ENCODE data around the gene JAKMIP1. TPM values are rescaled to one million over a fixed set of nuclear protein-coding genes. Genes with fewer than 3 reads are reported as not detected.
A peak's percentile ranks its signal among the peaks of the same experiment; 100 is the strongest.
"Not testable (repeated sequence)": the region's sequence is repeated elsewhere in the genome, so short reads cannot be mapped to it uniquely, and the experiment has no call there.

JAKMIP1 gene
- total RNA-seq, 8 experiments from 2014 or later: 1.0 to 10.8 (median 7.6) TPM; not detected in 3

DNA sequence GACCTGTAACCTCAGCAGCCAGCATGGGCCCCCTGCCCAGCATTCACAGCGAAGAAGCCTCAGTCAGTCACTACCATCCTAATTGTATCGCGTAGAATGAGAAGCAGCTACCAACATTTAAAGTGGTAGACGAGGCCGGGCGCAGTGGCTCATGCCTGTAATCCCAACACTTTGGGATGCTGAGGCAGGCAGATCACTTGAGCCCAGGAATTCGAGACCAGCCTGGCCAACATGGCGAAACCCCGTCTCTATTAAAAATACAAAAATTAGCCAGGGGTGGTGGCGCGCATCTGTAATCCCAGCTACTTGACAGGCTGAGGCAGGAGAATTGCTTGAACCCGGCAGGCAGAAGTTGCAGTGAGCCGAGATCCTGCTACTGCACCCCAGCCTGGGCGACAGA is 59.3 kb downstream of the JAKMIP1 start:
- not testable (repeated sequence) for H3K27ac ChIP-seq; H3K4me3 ChIP-seq; ATAC-seq (replicated peaks in 6 of 8); H3K4me1 ChIP-seq (replicated peaks in 1 of 2)
- in situ Hi-C loops (cut with MboI; ENCODE audit: low pct_unique_long_range_greater_than_20kb in 2 of 9, low sequenced_read_pairs in 9 of 9, unreplicated experiment in 9 of 9): loop anchor here in 1 of 9 experiments (25.0 kb wide), 1 partner anchor 96 kb away; no protein-coding TSS in a partner anchor
- 26 to 95% (median 80%) methylated on average over 1 to 11 of the region's 14 CpGs; no CpG with 5 or more reads in 3 of the 10 experiments for WGBS, 10 experiments

DNA sequence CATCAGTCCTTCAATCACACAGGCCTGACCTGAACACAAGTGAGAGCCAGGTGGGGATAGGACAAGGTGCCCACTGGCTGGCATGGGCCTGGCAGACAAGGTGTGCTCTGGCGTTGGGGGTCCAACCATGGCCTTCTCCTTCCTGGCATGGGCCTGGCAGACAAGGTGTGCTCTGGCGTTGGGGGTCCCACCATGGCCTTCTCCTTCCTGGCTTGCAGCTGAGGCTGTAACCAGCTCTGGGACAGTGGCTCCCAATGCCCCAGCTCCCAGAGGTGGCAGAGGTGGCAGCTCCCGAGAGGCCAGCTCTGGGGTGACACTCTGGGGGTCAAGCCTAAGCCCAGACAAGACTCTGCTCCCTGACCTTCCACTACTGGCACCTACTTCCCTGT is 62.6 kb downstream of the JAKMIP1 start:
- no peaks in the 10 kb centered on the region for H3K4me1 ChIP-seq (replicated peaks in 1 of 2)
- no peak for ATAC-seq (replicated peaks in 6 of 8)
- H3K27ac ChIP-seq: no peak overlapping the region
- H3K4me3 ChIP-seq: no peak overlapping the region
- in situ Hi-C loops (cut with MboI; ENCODE audit: low pct_unique_long_range_greater_than_20kb in 2 of 9, low sequenced_read_pairs in 9 of 9, unreplicated experiment in 9 of 9): loop anchor here in 1 of 9 experiments (25.0 kb wide), 1 partner anchor 100 kb away; no protein-coding TSS in a partner anchor
- WGBS, 10 experiments: 0% methylated on average over 2 of the region's 3 CpGs; no CpG with 5 or more reads in 9 of the 10 experiments

DNA sequence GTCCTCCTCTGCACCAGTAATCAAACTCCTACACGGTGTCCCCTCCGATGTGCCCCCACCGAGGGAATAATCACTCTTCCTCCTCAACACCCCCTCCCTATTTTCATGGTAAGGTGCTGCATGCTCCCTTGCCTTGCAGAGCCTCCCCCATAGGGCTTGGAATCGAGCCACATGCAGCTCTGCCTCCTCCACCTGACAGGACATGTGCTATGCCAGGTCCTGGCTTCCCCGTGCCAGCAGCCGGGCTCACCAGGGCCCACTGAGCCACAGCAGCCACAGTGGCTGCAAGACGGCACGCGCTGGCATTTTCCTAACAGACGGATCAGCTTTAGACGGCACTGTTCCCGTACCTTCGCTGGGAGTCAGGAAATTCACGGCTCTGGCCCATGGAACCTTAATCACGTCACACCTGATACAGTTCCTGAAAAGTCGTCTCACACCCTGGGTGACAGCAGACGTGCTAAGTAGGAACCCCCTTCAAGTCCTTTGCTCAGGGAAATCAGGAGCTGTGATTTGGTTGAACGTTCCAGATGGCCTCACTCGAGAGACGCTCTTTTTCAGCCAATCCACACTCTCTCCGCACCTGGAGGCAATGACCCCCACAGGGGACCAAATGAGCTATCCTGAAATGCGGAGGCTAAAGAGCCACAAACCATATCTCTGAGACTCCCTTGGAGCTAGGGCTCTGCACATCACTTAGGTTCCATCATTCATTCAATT is 63.2 kb downstream of the JAKMIP1 start:
- H3K4me1 ChIP-seq (replicated peaks in 1 of 2): no peaks in the 10 kb centered on the region
- ATAC-seq (replicated peaks in 6 of 8): no peak
- WGBS, 10 experiments: 0 to 92% (median 67%) methylated on average over 1 to 6 of the region's 22 CpGs; no CpG with 5 or more reads in 3 of the 10 experiments
- in situ Hi-C loops (cut with MboI; ENCODE audit: low pct_unique_long_range_greater_than_20kb in 2 of 9, low sequenced_read_pairs in 9 of 9, unreplicated experiment in 9 of 9): loop anchor here in 1 of 9 experiments (25.0 kb wide), 1 partner anchor 100 kb away; no protein-coding TSS in a partner anchor
- no peak overlapping the region for H3K4me3 ChIP-seq
- H3K27ac ChIP-seq: no peak overlapping the region

DNA sequence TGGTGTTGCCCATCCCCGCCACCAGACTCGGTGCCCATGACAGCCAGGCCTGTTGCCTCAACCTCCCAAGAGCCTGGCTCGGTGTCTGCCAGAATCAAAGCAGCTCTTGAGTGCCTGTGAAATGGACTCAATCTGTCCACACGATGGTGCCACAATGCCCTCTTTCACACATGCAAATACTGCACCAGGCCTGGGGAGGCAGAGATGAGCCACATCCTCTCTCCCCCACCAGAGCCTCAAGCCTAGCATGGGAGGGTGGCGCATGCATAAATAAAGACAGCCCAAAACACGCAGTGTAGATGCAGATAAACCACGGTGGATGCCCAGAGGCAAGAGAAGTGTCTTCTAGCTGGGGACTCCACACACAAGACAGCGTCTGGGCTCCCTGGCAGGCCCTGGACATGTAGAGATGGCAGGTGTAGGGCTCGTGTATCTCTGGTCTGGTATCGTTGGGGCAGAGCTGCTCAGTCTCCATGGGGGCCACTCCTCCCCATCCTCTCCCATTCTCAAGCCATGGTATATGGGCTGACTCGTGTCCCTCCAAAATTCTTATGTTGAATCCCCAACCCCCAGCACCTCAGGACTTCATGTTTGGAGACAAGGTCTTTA is 65.6 kb downstream of the JAKMIP1 start:
- H3K4me1 ChIP-seq (replicated peaks in 1 of 2): no peaks in the 10 kb centered on the region
- in situ Hi-C loops (cut with MboI; ENCODE audit: low pct_unique_long_range_greater_than_20kb in 2 of 9, low sequenced_read_pairs in 9 of 9, unreplicated experiment in 9 of 9): loop anchor here in 1 of 9 experiments (25.0 kb wide), 1 partner anchor 103 kb away; no protein-coding TSS in a partner anchor
- ATAC-seq (replicated peaks in 6 of 8): peak in 3 of 8 experiments; percentile 97 to 98 (median 97)
- H3K4me3 ChIP-seq: no peak overlapping the region
- WGBS, 10 experiments: 38 to 100% (median 72%) methylated on average over 1 to 7 of the region's 11 CpGs; no CpG with 5 or more reads in 4 of the 10 experiments
- no peak overlapping the region for H3K27ac ChIP-seq

DNA sequence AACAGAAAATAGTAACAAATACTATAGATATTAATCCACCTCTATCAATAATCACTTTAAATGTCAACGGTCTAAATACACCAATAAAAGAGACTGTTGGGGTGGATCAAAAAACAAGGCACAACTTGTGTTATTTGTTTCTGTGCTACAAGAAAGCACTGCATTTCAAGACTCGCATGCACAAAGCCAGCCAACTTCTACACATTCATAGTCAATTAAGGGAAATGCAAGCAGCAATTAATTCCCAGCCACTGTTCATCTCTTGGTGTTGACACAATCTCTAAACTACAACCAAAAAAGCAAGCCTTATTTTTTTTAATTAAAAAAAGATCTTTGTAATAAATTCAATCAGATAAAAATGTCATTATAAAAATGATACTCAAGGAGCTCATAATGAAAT is 67.6 kb downstream of the JAKMIP1 start:
- no peak overlapping the region for H3K27ac ChIP-seq
- ATAC-seq (replicated peaks in 6 of 8): no peak
- in situ Hi-C loops (cut with MboI; ENCODE audit: low pct_unique_long_range_greater_than_20kb in 2 of 9, low sequenced_read_pairs in 9 of 9, unreplicated experiment in 9 of 9): loop anchor here in 1 of 9 experiments (25.0 kb wide), 1 partner anchor 105 kb away; no protein-coding TSS in a partner anchor
- no peak overlapping the region for H3K4me3 ChIP-seq
- WGBS, 10 experiments: 0 to 100% (median 57%) methylated on average over 1 to 2 of the region's 2 CpGs
- peaks cover 2 to 7% of the 10 kb centered on the region in 2 donors for H3K4me1 ChIP-seq (replicated peaks in 1 of 2)

DNA sequence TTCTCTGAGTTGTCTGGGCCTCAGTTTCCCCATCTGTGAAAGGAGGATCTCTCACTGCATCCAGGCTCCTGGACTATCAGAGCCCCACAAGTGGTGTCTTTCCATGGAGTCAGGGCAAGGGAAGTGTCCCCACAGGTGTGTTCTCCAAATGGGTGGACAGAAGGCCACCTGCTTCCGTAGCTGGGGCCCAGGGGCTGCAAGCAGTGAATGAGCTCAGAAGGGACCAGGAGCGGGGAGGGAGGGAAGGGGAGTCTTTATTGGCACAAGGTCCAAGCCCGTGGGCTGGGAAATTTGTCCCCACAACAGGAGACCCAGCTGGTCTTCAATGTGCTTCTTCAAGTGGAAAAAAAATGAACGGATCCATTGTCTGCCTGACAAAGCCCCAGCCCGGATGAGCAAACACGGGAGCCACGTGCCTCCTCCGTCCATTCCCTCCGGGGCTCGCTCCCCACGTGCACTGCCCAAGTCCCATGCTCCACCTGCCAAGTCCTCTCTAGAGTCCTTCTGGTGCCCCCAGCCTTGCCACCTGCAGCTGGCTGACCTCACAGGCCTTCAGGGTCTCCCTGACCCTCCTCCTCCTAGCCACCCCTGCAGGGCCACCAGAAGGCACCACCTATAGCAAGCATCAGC is 72.0 kb downstream of the JAKMIP1 start:
- ATAC-seq (replicated peaks in 6 of 8): peak in 5 of 8 experiments; percentile 73 to 92 (median 87)
- WGBS, 10 experiments: 0 to 60% (median 0%) methylated on average over 2 to 4 of the region's 11 CpGs; no CpG with 5 or more reads in 7 of the 10 experiments
- Histone ChIP-seq H3K4me3 (no peak overlapping the region), H3K27ac (peak overlapping the region in 1 of 2 donors; percentile 75), H3K4me1 (replicated peaks in 1 of 2) (peaks cover 2 to 7% of the 10 kb centered on the region in 2 donors)
- in situ Hi-C loops (cut with MboI; ENCODE audit: low pct_unique_long_range_greater_than_20kb in 2 of 9, low sequenced_read_pairs in 9 of 9, unreplicated experiment in 9 of 9): loop anchor here in 1 of 9 experiments (25.0 kb wide), 1 partner anchor 109 kb away; no protein-coding TSS in a partner anchor

DNA sequence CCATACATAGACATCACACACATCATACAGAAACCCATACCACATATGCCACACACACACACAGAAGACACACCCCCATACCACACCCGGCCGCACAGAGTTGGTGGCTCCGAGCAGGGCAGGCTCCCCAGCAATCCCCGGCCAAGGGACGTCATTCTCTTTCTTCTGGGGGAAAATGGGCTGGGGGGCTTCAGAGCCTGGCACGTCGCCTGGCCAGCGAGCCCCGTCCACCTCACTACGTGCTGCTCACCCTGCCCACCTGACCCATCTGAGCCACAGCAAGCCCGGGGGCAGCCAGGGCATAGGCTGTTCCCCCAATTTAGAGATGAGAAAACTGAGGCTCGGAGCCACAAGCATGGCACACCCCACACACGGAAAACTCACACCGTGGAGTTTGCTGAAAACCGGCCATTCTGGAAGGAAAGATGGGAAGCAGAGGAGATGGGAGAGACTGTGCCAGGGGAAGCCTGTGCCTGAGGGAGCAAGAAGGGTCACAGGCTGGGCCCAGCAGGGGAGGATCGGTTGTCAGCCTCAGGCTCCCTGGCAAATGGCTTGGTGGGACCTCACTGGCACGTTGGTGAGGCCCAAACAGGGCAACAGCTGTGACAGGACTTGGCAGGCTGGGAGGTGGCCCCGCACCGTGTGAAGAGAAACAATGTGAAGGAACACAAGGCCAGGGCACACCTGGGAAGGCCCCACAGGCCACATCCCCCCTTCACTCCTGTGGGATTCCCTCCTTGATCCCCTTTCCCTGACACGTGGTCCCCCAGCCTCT is 73.2 kb downstream of the JAKMIP1 start:
- 40 to 100% (median 72%) methylated on average over 1 to 5 of the region's 20 CpGs; no CpG with 5 or more reads in 3 of the 10 experiments for WGBS, 10 experiments
- in situ Hi-C loops (cut with MboI; ENCODE audit: low pct_unique_long_range_greater_than_20kb in 2 of 9, low sequenced_read_pairs in 9 of 9, unreplicated experiment in 9 of 9): loop anchor here in 1 of 9 experiments (25.0 kb wide), 1 partner anchor 110 kb away; no protein-coding TSS in a partner anchor
- no peak for ATAC-seq (replicated peaks in 6 of 8)
- H3K4me1 ChIP-seq (replicated peaks in 1 of 2): peaks cover 2 to 7% of the 10 kb centered on the region in 2 donors
- H3K4me3 ChIP-seq: no peak overlapping the region
- no peak overlapping the region for H3K27ac ChIP-seq

DNA sequence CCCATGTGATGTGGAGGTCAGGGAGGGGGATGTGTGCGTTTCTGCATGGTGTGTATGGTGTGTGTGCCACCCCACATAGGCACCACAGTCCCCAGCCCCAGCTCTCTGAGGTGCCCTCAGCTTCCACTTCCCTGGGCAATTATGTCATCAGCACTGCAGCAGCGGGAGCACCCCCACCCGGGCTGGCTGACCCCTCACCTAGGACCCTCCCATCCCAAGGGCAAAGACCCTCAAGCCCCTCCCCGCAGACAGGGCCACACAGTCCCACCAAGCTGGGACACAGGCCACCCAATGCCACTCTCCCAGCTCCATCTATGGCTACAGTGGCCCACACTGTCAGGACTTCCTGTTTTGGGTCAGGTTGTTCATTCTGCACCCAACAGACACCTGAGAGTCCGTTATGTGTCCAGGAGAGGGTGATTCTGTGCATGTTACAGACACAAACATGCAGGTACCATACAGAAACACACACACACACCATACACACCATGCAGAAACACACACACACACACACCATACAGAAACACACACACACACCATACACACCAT is 75.2 kb downstream of the JAKMIP1 start:
- in situ Hi-C loops (cut with MboI; ENCODE audit: low pct_unique_long_range_greater_than_20kb in 2 of 9, low sequenced_read_pairs in 9 of 9, unreplicated experiment in 9 of 9): loop anchor here in 1 of 9 experiments (25.0 kb wide), 1 partner anchor 112 kb away; no protein-coding TSS in a partner anchor
- 20% methylated on average over 1 of the region's 5 CpGs; no CpG with 5 or more reads in 9 of the 10 experiments for WGBS, 10 experiments
- Histone ChIP-seq H3K4me1 (replicated peaks in 1 of 2) (peaks cover 2 to 7% of the 10 kb centered on the region in 2 donors), H3K4me3 (no peak overlapping the region), H3K27ac (no peak overlapping the region)
- ATAC-seq (replicated peaks in 6 of 8): no peak

DNA sequence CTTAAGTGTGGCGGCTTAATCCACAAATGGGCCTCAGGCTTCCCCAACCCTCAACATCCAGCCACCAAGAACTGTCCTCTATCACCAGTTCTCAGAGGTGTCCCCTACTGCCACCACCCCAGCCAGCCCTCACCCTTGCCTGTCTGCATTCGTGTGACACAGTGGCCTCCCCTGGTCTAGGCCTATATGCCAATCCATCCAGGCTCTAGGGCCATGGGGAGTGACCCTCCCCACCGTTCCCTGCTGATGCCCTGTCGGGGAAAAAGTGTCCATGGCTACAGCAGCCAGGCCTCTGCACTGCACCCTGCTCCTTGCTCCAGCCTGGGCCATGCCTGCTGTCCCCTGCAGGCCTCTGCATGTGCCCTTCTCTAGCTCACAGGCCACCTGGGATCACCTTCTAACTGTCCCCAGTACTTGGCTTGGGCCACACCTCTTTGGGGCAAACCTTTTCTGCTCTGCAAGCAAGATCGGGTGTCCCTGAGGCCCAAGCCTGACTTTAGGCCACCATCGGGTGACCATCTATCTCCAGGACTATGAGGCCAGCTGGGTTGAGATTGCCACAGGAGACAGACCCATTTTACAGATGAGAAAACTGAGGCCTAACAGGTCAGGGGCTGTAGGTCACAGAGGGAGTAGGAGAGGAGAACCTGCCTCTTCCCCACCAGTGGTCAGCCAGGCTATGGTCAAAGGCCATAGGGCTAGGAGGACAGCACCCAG is 75.8 kb downstream of the JAKMIP1 start:
- Histone ChIP-seq H3K4me1 (replicated peaks in 1 of 2) (peaks cover 2 to 7% of the 10 kb centered on the region in 2 donors), H3K4me3 (no peak overlapping the region), H3K27ac (no peak overlapping the region)
- whole genome bisulfite sequencing, 10 experiments: 30 to 100% (median 77%) methylated on average over 1 to 3 of the region's 6 CpGs; no CpG with 5 or more reads in 7 of the 10 experiments
- in situ Hi-C loops (cut with MboI; ENCODE audit: low pct_unique_long_range_greater_than_20kb in 2 of 9, low sequenced_read_pairs in 9 of 9, unreplicated experiment in 9 of 9): loop anchor here in 1 of 9 experiments (25.0 kb wide), 1 partner anchor 113 kb away; no protein-coding TSS in a partner anchor
- ATAC-seq (replicated peaks in 6 of 8): no peak

DNA sequence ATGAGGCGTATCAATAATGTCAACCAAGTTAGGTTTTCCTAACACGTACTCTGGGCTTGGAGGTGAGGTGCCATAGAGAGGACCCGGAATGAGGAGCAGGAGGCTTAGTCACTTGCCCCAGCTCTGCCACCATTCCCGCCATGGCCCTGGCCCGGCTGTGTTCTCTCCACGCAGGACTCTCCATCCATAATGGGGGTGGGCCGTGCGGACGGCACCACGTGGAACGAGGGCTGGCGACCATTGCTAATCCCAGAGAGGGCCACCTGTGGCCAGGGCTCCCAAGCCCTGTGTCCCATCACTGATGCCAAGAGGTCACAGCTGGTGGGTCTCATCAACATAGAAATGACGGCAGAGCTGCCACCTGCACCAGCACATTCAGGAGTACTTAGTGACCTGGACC is 76.4 kb downstream of the JAKMIP1 start:
- Histone ChIP-seq H3K27ac (no peak overlapping the region), H3K4me1 (replicated peaks in 1 of 2) (peaks cover 2 to 7% of the 10 kb centered on the region in 2 donors), H3K4me3 (no peak overlapping the region)
- in situ Hi-C loops (cut with MboI; ENCODE audit: low pct_unique_long_range_greater_than_20kb in 2 of 9, low sequenced_read_pairs in 9 of 9, unreplicated experiment in 9 of 9): no loop called here
- WGBS, 10 experiments: 40 to 97% (median 68%) methylated on average over 1 to 8 of the region's 13 CpGs; no CpG with 5 or more reads in 4 of the 10 experiments
- no peak for ATAC-seq (replicated peaks in 6 of 8)

DNA sequence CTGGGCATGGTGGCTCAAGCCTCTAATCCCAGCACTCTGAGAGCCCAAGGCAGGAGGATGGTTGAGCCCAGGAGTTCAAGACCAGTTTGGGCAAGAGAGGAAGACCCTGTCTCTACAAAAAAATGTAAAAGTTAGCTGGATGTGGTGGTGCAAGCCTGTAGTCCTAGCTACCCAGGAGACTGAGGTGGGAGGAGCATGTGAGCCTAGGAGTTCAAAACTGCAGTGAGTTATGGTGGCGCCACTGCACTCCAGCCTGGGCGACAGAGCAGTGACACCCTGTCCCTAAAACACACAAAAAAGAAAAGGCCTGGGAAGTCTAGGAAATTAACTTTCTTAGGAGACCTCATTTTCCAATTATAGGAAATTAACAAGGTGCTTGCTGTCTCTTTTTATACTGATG is 76.8 kb downstream of the JAKMIP1 start:
- WGBS, 10 experiments: 40 to 81% (median 58%) methylated on average over 1 to 2 of the region's 2 CpGs; no CpG with 5 or more reads in 5 of the 10 experiments
- in situ Hi-C loops (cut with MboI; ENCODE audit: low pct_unique_long_range_greater_than_20kb in 2 of 9, low sequenced_read_pairs in 9 of 9, unreplicated experiment in 9 of 9): no loop called here
- H3K4me3 ChIP-seq: no peak overlapping the region
- H3K4me1 ChIP-seq (replicated peaks in 1 of 2): peaks cover 2 to 3% of the 10 kb centered on the region in 2 donors
- H3K27ac ChIP-seq: no peak overlapping the region
- no peak for ATAC-seq (replicated peaks in 6 of 8)
